Smooth muscle cell (in vitro differentiated cells): ENCODE data around the gene EGLN1. TPM values are rescaled to one million over a fixed set of nuclear protein-coding genes. Genes with fewer than 3 reads are reported as not detected.

Source experiments
- DNase-seq: peaks from one replicate; lab custom pipeline; 2025; ENCODE audit not compliant: unreplicated experiment; lab: John Stamatoyannopoulos, UW
- H2AFZ ChIP-seq: fragments of 200-600 bp; sonication (generic); 2 replicates; pipeline ENCODE4 v1.6.0; 2016; ENCODE audit warnings: antibody characterized with exemption, low read depth, mild to moderate bottlenecking
- H3F3A ChIP-seq: fragments of 200-600 bp; sonication (generic); 2 replicates; pipeline ENCODE4 v1.6.0; 2017; ENCODE audit warnings: antibody characterized with exemption, low read depth
- H3K27ac ChIP-seq: fragments of 200-600 bp; sonication (generic); 2 replicates; pipeline ENCODE4 v1.5.1; 2016; ENCODE audit warnings: low read depth, mild to moderate bottlenecking
- H3K27me3 ChIP-seq: fragments of 200-600 bp; sonication (generic); 2 replicates; pipeline ENCODE4 v1.6.1; 2016; ENCODE audit warnings: low read depth, mild to moderate bottlenecking
- H3K36me3 ChIP-seq: fragments of 200-600 bp; sonication (generic); 2 replicates; pipeline ENCODE4 v1.5.1; 2016; ENCODE audit warnings: low read depth
- H3K4me1 ChIP-seq: fragments of 200-600 bp; sonication (generic); 2 replicates; pipeline ENCODE4 v1.5.1; 2016; ENCODE audit warnings: low read depth
- H3K4me2 ChIP-seq: fragments of 200-600 bp; sonication (generic); 2 replicates; pipeline ENCODE4 v1.6.0; 2016; ENCODE audit warnings: mild to moderate bottlenecking
- H3K4me3 ChIP-seq: fragments of 200-600 bp; sonication (generic); 2 replicates; pipeline ENCODE4 v1.5.1; 2016; ENCODE audit warnings: mild to moderate bottlenecking
- H3K79me2 ChIP-seq: fragments of 200-600 bp; sonication (generic); 2 replicates; pipeline ENCODE4 v1.6.0; 2016; ENCODE audit warnings: low read depth, mild to moderate bottlenecking
- H3K9ac ChIP-seq: fragments of 200-600 bp; sonication (generic); 2 replicates; pipeline ENCODE4 v1.6.0; 2016; ENCODE audit warnings: low read depth
- H3K9me3 ChIP-seq: fragments of 200-600 bp; sonication (generic); replicated peaks from 2 replicates; pipeline ENCODE4 v1.5.1; 2016; ENCODE audit warnings: low read depth
- H4K20me1 ChIP-seq: fragments of 200-600 bp; sonication (generic); 2 replicates; pipeline ENCODE4 v1.6.0; 2016; ENCODE audit warnings: low read depth
- CTCF ChIP-seq: fragments of 200-600 bp; sonication (generic); IDR thresholded peaks from 2 replicates; pipeline ENCODE4 v1.5.1; 2017; ENCODE audit warnings: borderline replicate concordance, mild to moderate bottlenecking, antibody characterized with exemption; ENCODE audit not compliant: insufficient read depth, poor library complexity, severe bottlenecking
- WGBS: methylation state at CpG from one replicate; pipeline ENCODE4 v1.1.7; 2016; ENCODE audit warnings: low lambda C conversion rate; 5-methylcytosine and 5-hydroxymethylcytosine counted together
- polyA plus RNA-seq: library from polyadenylated mRNA; unstranded; fragments of >200 nt; fragmentation: Nextera tagmentation; extraction: Ambion mirVana; gene quantifications from 2 replicates; pipeline ENCODE4 v1.2.1, GENCODE V29; 2016
- total RNA-seq: library from RNA; depleted of rRNA; stranded (reverse); fragments of >200 nt; gene quantifications from 2 replicates; pipeline ENCODE4 v1.2.3, GENCODE V29; 2014

The EGLN1 gene
- total and polyA plus RNA-seq, 2 experiments from 2014 or later: 15.7 to 36.8 TPM

DNA sequence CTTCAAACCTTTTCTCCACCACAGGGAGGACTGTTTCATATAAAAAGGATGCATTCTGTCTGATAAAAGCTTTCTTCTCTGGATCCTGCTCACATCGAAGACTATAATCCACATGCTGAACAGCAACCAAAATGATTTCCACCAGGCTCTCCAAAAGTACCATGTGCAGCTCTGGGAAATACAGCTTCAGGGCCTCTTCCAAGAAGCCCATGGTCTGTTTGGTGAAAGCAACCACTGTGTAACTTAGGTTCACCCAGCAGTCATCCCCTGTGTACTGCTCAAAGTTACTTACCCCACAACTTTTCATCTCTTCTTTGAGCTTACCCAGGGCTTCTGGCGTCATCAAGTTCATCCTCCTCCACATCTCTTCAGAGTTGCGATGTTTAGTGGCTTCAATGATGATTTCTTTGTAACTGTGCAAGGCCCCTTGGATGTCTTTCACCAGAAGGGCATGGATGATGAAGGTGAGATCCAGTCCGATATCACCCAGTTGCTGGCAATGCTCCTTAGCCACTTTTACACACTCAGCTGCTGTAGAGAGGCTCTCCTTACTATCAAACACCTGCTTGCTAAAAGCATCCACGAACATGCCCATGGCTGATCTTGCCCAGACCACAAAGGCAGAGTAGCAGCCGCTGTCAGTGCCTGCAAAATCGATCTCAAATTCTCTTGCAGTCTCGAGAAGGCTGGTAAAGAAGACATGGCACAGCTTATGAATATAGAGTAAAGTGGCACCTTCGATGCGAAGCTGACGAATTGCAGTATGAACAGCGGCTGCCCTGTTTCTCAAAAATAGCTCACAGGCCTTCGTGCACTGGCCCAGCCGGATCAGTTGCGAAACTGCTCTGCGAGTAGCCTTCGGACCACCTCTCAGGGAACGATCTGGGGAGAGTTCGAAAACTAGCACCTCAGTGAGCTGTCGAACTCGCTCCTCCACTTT, 86.2 kb downstream of the EGLN1 start:
- Histone ChIP-seq H3K36me3 (no peaks in the 10 kb centered on the region), H3K4me2 (peak overlapping the region; percentile 95), H3K79me2 (peaks cover 77% of the 10 kb centered on the region), H4K20me1 (peaks cover 67% of the 10 kb centered on the region), H3K27me3 (no peaks in the 10 kb centered on the region), H2AFZ (no peak overlapping the region), H3K9me3 (no peaks in the 10 kb centered on the region), H3K4me1 (peaks cover 47% of the 10 kb centered on the region), H3K9ac (peak overlapping the region; percentile 97), H3K27ac (peak overlapping the region; percentile 98), H3F3A (no peaks in the 10 kb centered on the region), H3K4me3 (peak overlapping the region; percentile 81)
- WGBS: 71% methylated on average over 21 of the region's 21 CpGs
- DNase-seq: no peak
- no peak for TF ChIP-seq CTCF

- Histone ChIP-seq H3K27me3 (no peaks in the 10 kb centered on the region), H3K79me2 (peaks cover 67% of the 10 kb centered on the region), H4K20me1 (peaks cover 68% of the 10 kb centered on the region), H3K9me3 (no peaks in the 10 kb centered on the region), H3F3A (no peaks in the 10 kb centered on the region), H3K4me1 (peaks cover 47% of the 10 kb centered on the region), H3K36me3 (no peaks in the 10 kb centered on the region), H3K4me3 (peak overlapping the region; percentile 81), H3K9ac (peak overlapping the region; percentile 54), H3K4me2 (peak overlapping the region; percentile 95), H3K27ac (no peak overlapping the region), H2AFZ (no peak overlapping the region)
- DNase-seq: no peak
- WGBS: 96% methylated on average over 6 of the region's 6 CpGs
- no peak for TF ChIP-seq CTCF
Observed at GRCh38 chr1:231334952-231335351, 87.1 kb downstream of the EGLN1 start.

- Histone ChIP-seq H4K20me1 (peaks cover 64% of the 10 kb centered on the region), H3K9me3 (no peaks in the 10 kb centered on the region), H3K27me3 (no peaks in the 10 kb centered on the region), H3K9ac (peak overlapping the region; percentile 54), H2AFZ (no peak overlapping the region), H3K27ac (no peak overlapping the region), H3K4me3 (peak overlapping the region; percentile 81), H3K4me2 (peak overlapping the region; percentile 95), H3K36me3 (no peaks in the 10 kb centered on the region), H3K79me2 (peaks cover 59% of the 10 kb centered on the region), H3F3A (no peaks in the 10 kb centered on the region), H3K4me1 (peaks cover 44% of the 10 kb centered on the region)
- TF ChIP-seq CTCF: no peak
- WGBS: 81% methylated on average over 1 of the region's 1 CpG
- no peak for DNase-seq
Observed at GRCh38 chr1:231334079-231334666, 87.9 kb downstream of the EGLN1 start.
